Lung (tissue), 12 donors: ENCODE data around the gene PKIG. TPM values are rescaled to one million over a fixed set of nuclear protein-coding genes. Genes with fewer than 3 reads are reported as not detected.

Experiments used
- ATAC-seq: fragments of 200-7000 bp; cut with Tn5 transposase; one replicate; pipeline ENCODE4 v1.9.1; 2020; ENCODE audit warnings: moderate number of reproducible peaks; ENCODE audit not compliant: insufficient read depth, low FRiP score
- DNase-seq, 3 donors: peaks; one replicate each; pipeline ENCODE4 v3.0.0-alpha.2; 2013 to 2017
- H3K27ac ChIP-seq, 2 donors: one replicate each; pipeline ENCODE4 v1.5.1; 2013; ENCODE audit warnings: mild to moderate bottlenecking in 2 of 2, moderate library complexity in 2 of 2, control low read depth in 1 of 2, inconsistent platforms in 1 of 2, low read depth in 1 of 2, low read length in 1 of 2
- H3K27me3 ChIP-seq, 3 donors: one replicate each; pipeline ENCODE4 v1.5.1; 2013; ENCODE audit warnings: low read length in 2 of 3; ENCODE audit not compliant: control insufficient read depth in 3 of 3, insufficient read depth in 3 of 3
- H3K36me3 ChIP-seq, 4 donors: one replicate each; pipeline ENCODE4 v1.5.1; 2013; ENCODE audit warnings: low read length in 4 of 4, mild to moderate bottlenecking in 1 of 4, moderate library complexity in 1 of 4; ENCODE audit not compliant: control insufficient read depth in 4 of 4, insufficient read depth in 4 of 4
- H3K4me1 ChIP-seq, 5 donors: one replicate each; pipeline ENCODE4 v1.5.1; 2013; ENCODE audit warnings: low read length in 5 of 5, mild to moderate bottlenecking in 2 of 5, moderate library complexity in 1 of 5; ENCODE audit not compliant: control insufficient read depth in 5 of 5, insufficient read depth in 5 of 5
- H3K4me3 ChIP-seq: one replicate; pipeline ENCODE4 v1.5.1; 2013; ENCODE audit warnings: mild to moderate bottlenecking, control low read depth, moderate library complexity
- H3K9ac ChIP-seq, 2 donors: one replicate each; pipeline ENCODE4 v1.5.1; 2013; ENCODE audit warnings: low read length in 2 of 2, control low read depth in 1 of 2; ENCODE audit not compliant: insufficient read depth in 1 of 2
- H3K9me3 ChIP-seq, 4 donors: one replicate each; pipeline ENCODE4 v1.5.1; 2013; ENCODE audit warnings: low read length in 3 of 4, mild to moderate bottlenecking in 1 of 4, moderate library complexity in 1 of 4; ENCODE audit not compliant: control insufficient read depth in 4 of 4, insufficient read depth in 3 of 4
- CTCF ChIP-seq: IDR thresholded peaks from 2 replicates; pipeline ENCODE4 v1.5.1; 2012; ENCODE audit warnings: mild to moderate bottlenecking; ENCODE audit errors: control extremely low read depth, extremely low read depth
- WGBS, 2 donors: extraction: QIAGEN DNeasy Blood & Tissue Kit; methylation state at CpG; one replicate each; pipeline ENCODE4 v1.1.7; 2013; 5-methylcytosine and 5-hydroxymethylcytosine counted together
- polyA plus RNA-seq, 2 donors: library from polyadenylated mRNA; stranded (reverse); fragments of 200-250 nt; gene quantifications; one replicate each; pipeline ENCODE4 v1.2.1, GENCODE V29; 2013
- total RNA-seq, 2 donors: library from RNA; depleted of rRNA in 1 of 2; stranded (reverse); fragments of >200 nt in 1 of 2; gene quantifications; one replicate each; pipeline ENCODE4 v1.2.1, GENCODE V29; 2014 to 2021
- donor health status: control.
- donor health status: control.
- donor health status: Bipolar disorder and iron deficiency.
- donor health status: healthy.
- donor health status: DM: yes; HTN: yes; CAD: no.

Gene PKIG
- total and polyA plus RNA-seq, 4 donors = 45.7 to 67.8 (median 63.0) TPM

GRCh38 chr20:44657875-44658274 is 75.5 kb downstream of the PKIG start:
- no peaks in the 10 kb centered on the region for H3K36me3 ChIP-seq
- 95 to 100% methylated on average over 2 of the region's 2 CpGs for WGBS, 2 donors
- TF ChIP-seq CTCF = no peak
- H3K4me3 ChIP-seq = no peak overlapping the region
- H3K9me3 ChIP-seq = peaks cover 0 to 3% (median 0%) of the 10 kb centered on the region in 4 donors
- H3K4me1 ChIP-seq = peaks cover 0 to 4% (median 0%) of the 10 kb centered on the region in 5 donors
- no peak overlapping the region for H3K27ac ChIP-seq
- ATAC-seq = no peak
- peaks cover 0 to 3% (median 0%) of the 10 kb centered on the region in 3 donors for H3K27me3 ChIP-seq
- H3K9ac ChIP-seq = no peak overlapping the region
- DNase-seq = no peak

- Histone ChIP-seq H3K36me3 (no peaks in the 10 kb centered on the region), H3K9me3 (peaks cover 0 to 3% (median 0%) of the 10 kb centered on the region in 4 donors), H3K27ac (no peak overlapping the region), H3K4me1 (peaks cover 0 to 4% (median 0%) of the 10 kb centered on the region in 5 donors), H3K9ac (no peak overlapping the region), H3K27me3 (no peaks in the 10 kb centered on the region), H3K4me3 (no peak overlapping the region)
- DNase-seq (no peak), ATAC-seq (no peak)
- no peak for TF ChIP-seq CTCF
These were observed 76.4 kb downstream of the PKIG start for GRCh38 chr20:44658810-44659209.

GRCh38 chr20:44659931-44660330 is 77.6 kb downstream of the PKIG start:
- no peak overlapping the region for H3K4me3 ChIP-seq
- H3K27me3 ChIP-seq = no peaks in the 10 kb centered on the region
- H3K4me1 ChIP-seq = peaks cover 0 to 4% (median 0%) of the 10 kb centered on the region in 5 donors
- H3K9ac ChIP-seq = no peak overlapping the region
- H3K27ac ChIP-seq = no peak overlapping the region
- DNase-seq (no peak), ATAC-seq (no peak)
- no peak for TF ChIP-seq CTCF
- peaks cover 0 to 3% (median 0%) of the 10 kb centered on the region in 4 donors for H3K9me3 ChIP-seq
- no peaks in the 10 kb centered on the region for H3K36me3 ChIP-seq
- 94 to 98% methylated on average over 2 of the region's 2 CpGs for WGBS, 2 donors

- DNase-seq (no peak), ATAC-seq (no peak)
- TF ChIP-seq CTCF = no peak
- Histone ChIP-seq H3K9ac (no peak overlapping the region), H3K27me3 (no peaks in the 10 kb centered on the region), H3K9me3 (peaks cover 0 to 3% (median 0%) of the 10 kb centered on the region in 4 donors), H3K27ac (no peak overlapping the region), H3K36me3 (no peaks in the 10 kb centered on the region), H3K4me1 (peaks cover 0 to 4% (median 0%) of the 10 kb centered on the region in 5 donors), H3K4me3 (no peak overlapping the region)
- 30 to 56% methylated on average over 5 of the region's 5 CpGs for WGBS, 2 donors
These were observed 78.2 kb downstream of the PKIG start for GRCh38 chr20:44660581-44660980.
